Muscle of back (tissue), 11 donors: ENCODE data around the gene SLC38A7. TPM values are rescaled to one million over a fixed set of nuclear protein-coding genes. Genes with fewer than 3 reads are reported as not detected.
"Not testable (repeated sequence)": the region's sequence is repeated elsewhere in the genome, so short reads cannot be mapped to it uniquely, and the experiment has no call there.

ENCODE experiments used
- DNase-seq, 3 donors: peaks; one replicate each; pipeline versions ENCODE4 v3.0.0 to v3.0.0-alpha.2; 2013
- polyA plus RNA-seq, 10 donors: library from polyadenylated mRNA; unstranded; fragments of 120-200 nt; gene quantifications; one replicate each; pipeline ENCODE4 v1.2.1, GENCODE V29; 2013; ENCODE audit not compliant: insufficient read length in 10 of 10

Gene SLC38A7
- polyA plus RNA-seq, 10 donors, result 5.6 to 9.1 (median 6.8) TPM

DNA sequence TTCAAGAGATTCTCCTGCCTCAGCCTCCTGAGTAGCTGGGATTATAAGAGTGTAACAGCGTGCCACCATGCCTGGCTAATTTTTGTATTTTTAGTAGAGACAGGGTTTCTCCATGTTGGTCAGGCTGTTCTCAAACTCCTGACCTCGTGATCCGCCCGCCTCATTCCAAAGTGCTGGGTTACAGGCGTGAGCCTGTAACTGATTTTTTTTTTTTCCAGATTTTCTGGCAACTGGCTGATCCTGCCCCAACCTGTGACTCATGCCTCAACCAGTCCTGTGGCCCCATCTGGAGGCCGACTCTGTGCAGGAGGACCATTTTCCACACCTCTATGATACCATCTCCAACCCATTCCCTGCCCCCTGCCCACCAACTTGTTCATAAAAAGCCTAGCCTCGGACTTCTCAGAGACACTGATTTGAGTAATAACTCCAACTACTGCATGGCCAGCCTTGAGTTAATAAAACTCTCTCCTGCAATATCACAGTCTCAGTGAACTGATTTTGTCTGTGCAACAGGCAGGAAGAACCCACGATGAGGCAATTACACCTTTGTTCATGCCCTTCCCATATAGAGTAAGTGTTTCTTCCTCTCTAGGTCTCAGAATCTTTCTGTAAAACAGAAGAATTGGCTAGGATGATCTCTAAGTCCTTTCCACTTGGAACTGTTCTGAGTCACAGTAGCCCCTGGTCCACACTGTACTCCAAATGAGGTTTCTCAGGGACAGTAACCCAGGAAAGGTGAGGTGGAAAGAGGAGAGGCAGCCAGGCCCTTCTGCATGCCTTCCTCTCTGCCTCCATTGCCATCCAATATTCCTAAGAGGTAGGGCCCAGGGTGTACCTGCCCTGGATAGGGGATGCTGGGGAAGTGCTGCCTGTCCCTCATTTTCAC lies 46.2 kb downstream of the SLC38A7 start:
- peak in 2 of 3 donors; percentile 22 to 48 for DNase-seq

DNA sequence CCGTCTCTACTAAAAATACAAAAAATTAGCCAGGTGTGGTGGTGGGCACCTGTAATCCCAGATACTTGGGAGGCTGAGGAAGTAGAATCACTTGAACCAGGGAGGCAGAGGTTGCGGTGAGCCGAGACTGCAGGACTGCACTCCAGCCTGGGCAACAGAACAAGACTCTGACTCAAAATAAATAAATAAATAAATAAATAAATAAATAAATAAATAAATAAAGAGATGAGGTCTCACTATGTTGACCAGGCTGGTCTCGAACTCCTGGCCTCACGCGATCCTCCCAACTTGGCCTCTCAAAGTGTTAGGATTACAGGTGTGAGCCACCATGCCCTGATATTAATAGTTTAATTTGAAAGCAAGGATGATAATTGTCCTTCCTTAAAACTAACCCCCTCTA lies 47.5 kb downstream of the SLC38A7 start:
- DNase-seq, result not testable (repeated sequence)

DNA sequence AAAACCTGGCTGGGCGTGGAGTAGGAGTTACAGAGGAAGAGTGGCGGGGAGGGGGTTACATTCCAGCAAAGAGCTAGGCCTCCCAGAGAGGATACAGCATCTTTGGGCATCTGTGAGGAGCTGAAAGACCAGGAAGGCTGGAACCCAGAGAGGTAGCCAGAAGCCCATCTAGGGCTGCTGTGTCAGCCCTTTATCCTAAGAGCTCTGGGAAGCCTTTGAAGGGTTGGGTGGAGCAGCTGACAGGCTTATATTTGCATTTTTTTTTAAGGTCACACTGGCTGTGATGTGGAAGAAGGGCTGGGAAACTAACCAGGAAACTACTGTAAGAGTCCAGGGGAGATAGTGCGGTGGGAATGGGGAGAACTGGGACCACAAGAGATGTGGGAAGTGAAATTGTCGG lies 48.1 kb downstream of the SLC38A7 start:
- no peak for DNase-seq

DNA sequence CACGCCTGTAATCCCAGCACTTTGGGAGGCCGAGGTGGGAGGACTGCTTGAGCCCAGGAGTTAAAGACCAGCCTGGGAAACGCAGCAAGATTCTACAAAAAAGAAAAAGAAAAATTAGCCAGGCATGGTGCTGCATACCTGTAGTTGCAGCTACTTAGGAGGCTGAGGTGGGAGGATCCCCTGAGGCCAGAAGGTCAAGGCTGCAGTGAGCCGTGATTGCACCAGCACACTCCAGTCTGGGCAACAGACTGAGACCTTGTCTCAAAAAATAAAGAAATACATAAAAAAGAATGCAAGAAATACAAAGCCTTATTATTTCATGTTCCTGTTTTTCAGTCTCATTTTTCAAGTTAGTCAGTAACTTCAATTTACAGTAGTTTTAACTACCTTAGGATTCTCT lies 49.1 kb downstream of the SLC38A7 start:
- DNase-seq, result no peak

DNA sequence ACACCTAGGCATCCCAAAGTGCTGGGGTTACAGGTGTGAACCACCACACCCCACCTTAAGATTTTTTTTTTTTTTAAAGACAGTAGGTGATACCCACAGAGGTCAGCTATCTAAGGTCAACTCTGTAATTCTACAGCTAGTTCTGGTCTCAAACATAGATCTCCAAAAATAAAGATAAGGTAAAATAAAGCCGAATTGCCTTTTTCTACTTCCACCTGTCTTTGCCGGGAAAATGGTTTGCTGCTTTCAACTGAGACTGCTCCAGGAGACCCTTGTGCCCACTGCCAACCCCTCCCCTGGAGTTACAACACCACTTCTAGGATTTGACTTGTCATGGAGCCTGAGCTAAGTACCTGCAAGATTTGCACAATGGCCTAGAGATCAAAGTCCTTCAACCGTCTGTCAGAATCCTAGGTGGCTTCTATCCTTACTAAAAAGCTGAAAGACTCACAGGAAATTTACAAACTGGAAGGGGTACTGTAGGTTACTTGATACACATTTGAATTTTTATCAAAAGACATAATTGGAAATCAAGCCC lies 50.2 kb downstream of the SLC38A7 start:
- DNase-seq, result no peak

DNA sequence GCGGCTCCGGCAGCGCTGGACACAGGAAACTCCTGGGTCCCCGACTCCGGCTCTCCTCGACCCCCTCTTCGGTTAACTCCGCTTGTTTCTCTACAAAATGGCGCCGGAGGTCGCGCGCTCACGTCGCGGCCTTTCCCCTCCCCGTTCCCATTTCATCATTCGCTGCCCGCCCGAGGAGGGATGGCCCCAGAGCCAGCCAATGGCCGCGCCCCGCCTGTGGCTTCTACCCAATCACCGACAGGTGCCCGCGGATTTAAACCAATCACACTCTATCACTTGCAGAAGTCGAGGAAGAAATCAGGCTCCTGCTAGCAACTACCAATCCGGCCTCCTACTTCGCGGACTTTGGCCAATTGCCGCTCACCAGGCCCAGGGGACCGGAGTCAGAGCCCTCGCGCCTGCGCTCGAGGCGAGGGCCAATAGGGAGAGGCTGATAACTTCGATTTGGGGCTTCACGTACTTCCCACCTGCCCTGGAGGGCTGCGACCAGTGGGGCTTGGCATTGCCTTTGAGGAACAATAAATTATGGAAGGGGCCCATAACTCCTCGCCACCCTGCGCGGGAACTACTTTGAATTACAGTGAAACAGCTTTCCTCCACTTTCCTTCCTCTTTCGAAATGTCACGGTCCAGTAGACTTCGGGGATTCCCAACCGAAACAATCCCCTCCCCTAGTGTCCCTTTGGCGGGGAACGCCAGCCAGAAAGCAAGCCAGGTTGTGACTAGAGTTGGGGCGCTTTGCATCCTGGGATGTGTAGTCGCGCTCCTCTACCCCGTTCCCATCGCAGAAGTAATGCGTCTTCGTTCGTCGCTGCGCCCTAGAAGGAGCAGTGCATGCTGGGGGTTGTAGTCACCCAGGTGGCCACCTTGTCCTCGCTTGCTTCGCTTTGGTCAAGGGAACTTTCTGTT lies 54.6 kb downstream of the SLC38A7 start, which contains the start of gene CNOT1:
Gene CNOT1, minus strand, starts transcription at position 94 of the 908 bp plus-strand sequence. CDS start 30,489 bp downstream, outside the sequence.
- peak; percentile 100 for DNase-seq

DNA sequence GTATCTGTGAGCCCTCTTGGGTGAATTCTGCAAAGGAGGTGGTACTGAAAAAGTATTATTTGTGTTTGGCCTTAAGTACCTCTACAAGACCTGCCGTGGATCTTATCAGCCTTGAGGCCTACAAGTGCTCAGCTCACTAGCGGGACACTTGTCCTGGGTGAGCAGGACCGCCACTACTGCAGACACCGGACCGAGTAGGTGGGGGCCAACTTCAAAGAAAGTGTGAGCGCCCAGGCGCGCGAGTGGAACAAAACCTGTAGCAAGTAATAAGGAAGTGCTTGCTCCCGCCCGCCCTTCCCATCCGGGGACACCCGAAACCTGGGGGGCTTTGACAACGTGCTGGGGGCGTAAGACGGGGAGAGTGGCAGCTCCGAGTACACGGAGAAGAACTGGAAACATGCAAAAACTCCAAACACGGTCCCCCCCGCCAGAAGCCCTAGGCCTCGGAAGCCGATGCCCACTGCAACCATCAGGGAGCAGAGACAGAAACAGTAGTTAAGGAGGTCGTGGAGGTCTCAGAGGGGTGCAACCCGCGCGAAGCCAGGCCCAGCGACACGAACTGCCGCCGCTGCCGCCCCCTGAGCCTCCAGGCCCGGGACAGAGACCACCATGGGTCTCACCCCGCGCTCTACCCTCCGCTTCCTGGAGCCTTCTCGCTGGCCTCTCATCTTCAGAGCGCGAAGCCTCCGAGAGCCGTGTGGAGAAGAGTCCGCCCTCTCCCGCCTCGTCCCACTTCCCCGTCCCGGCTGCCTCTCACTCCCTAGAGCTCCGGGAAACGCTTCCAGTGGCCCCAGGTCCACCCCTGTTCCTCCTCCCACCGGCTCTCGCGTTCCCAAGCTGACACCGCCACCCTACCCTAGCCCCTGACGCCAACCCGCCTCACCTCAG lies 55.5 kb downstream of the SLC38A7 start:
- DNase-seq, result peak in 2 of 3 donors; percentile 23 to 39

DNA sequence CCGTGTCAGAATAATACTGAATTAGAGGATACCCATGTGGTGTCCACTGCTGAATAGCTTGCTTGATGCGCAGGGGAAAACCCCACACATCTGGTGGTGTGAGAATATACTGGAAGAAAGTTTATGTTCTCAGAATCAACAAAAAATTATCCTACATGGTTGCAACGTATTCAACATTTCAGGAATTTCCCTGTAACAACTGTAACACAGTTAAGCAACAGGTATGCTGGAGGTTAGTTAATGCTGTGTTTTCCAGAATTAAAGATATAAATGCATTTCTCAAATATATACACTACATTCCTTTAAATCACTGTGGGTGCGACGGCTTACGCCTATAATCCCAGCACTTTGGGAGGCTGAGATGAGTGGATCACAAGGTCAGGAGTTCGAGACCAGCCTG lies 60.4 kb downstream of the SLC38A7 start:
- DNase-seq, result no peak

DNA sequence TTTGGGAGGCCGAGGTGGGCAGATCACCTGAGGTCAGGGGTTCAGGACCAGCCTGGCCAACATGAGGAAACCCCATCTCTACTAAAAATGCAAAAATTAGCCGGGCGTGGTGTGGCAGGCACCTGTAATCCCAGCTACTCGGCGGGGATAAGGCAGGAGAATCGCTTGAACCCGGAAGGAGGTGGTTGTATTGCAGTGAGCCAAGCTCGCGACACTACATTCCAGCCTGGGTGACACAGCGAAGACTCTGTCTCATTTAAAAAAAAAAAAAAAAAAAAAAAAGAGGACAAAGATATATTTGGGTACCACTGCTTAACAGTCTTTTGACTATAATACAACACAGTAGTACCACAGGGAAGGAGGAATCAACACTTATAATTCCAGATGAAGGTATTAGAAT lies 64.2 kb downstream of the SLC38A7 start:
- DNase-seq, result no peak

DNA sequence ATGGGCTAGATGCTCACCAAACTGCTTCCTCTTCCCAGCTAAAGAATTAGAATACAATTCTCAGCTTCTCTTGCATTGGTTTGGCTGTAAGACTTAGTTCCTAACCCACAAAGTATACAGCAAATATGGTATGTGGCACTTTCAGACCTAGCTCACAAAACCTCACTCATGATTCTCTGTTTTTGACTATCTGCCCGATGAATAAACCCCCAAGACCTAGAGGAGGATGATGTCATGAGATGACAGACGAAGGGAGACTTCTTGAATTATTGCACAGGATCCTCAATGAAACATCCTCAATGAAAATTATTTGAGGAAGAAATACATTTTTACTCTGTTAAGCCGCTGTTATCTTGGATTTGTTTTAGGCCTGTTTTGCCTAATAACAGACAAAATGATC lies 69.3 kb downstream of the SLC38A7 start:
- DNase-seq, result no peak

Other genes starting within 250 kb of the SLC38A7 start
- gene NDRG4, start 184.6 kb downstream of the SLC38A7 start, polyA plus RNA-seq, result 10 to 100 TPM in 6 of 10 donors, 1 to 10 TPM in 4; 8.8 to 21.0 (median 11.6) TPM
- gene SETD6, start 169.3 kb downstream of the SLC38A7 start, polyA plus RNA-seq, result 10 to 100 TPM; 10.2 to 23.7 (median 14.0) TPM
- gene CNOT1, start 54.9 kb downstream of the SLC38A7 start, polyA plus RNA-seq, result 100 to 1,000 TPM in 2 of 10 donors, 10 to 100 TPM in 8; 77.5 to 111 (median 90.8) TPM
- gene GOT2, start 49.5 kb upstream of the SLC38A7 start, polyA plus RNA-seq, result 10 to 100 TPM; 49.0 to 64.0 (median 53.3) TPM